Left colon (tissue), 2 donors: ENCODE results near the gene SYNGR3. TPM values are rescaled to one million over a fixed set of nuclear protein-coding genes. Genes with fewer than 3 reads are reported as not detected.
"Not testable (repeated sequence)": the region's sequence is repeated elsewhere in the genome, so short reads cannot be mapped to it uniquely, and the experiment has no call there.

Source experiments
- ATAC-seq: fragments of 200-7000 bp; cut with Tn5 transposase; one replicate; pipeline ENCODE4 v1.9.1; 2020; ENCODE audit warnings: mild to moderate bottlenecking, moderate library complexity
- DNase-seq, 2 donors: peaks; one replicate each; pipeline ENCODE4 v3.0.0-alpha.2; 2020
- intact Hi-C, 2 donors: fragments of 100-400 bp; cut with DNase I in 1 of 2; cut with micrococcal nuclease in 1 of 2; formaldehyde crosslinking; loops; one replicate each; pipeline versions ENCODE4 v1.11.2 to v1.14.0; 2022; cut with DNase I, micrococcal nuclease
- total RNA-seq, 2 donors: library from RNA; stranded (reverse); fragmentation: NEBNext Ultra II Directional; extraction: Animal tissue kit (Norgen Biotek cat#: 25700); gene quantifications; one replicate each; pipeline ENCODE4 v1.2.1, GENCODE V29; 2021
- donor health status: DM: no; HTN: no; CAD: no.
- donor health status: DM: yes; HTN: yes; CAD: no.

Gene SYNGR3
- total RNA-seq, 2 donors from 2014 or later, result 1.6 to 3.0 TPM

- DNase-seq (peak in 1 of 2 donors; percentile 11), ATAC-seq (no peak)
- intact Hi-C loops, result loop anchor here in 1 of 2 donors (10.0 kb wide), 1 partner anchor 142 kb away; the partner anchor contains the start of gene RAB26
Measured at GRCh38 chr16:2002406-2003230, 12.8 kb downstream of the SYNGR3 start.

GRCh38 chr16:2003231-2003826 is 13.6 kb downstream of the SYNGR3 start:
- DNase-seq (no peak), ATAC-seq (no peak)
- intact Hi-C loops, result loop anchor here in 1 of 2 donors (10.0 kb wide), 1 partner anchor 141 kb away; the partner anchor contains the start of gene RAB26

- ATAC-seq (peak; percentile 77), DNase-seq (peak; percentile 93 to 96)
- intact Hi-C loops, result loop anchor here in 1 of 2 donors (10.0 kb wide), 1 partner anchor 141 kb away; the partner anchor contains the start of gene RAB26
Measured at GRCh38 chr16:2003827-2004641, 14.3 kb downstream of the SYNGR3 start.

GRCh38 chr16:2004795-2005517 is 15.2 kb downstream of the SYNGR3 start:
- intact Hi-C loops, result loop anchor here in 1 of 2 donors (10.0 kb wide), 1 partner anchor 140 kb away; the partner anchor contains the start of gene RAB26
- ATAC-seq (no peak), DNase-seq (no peak)

GRCh38 chr16:2005646-2006045 is 15.9 kb downstream of the SYNGR3 start:
- DNase-seq (no peak), ATAC-seq (no peak)
- intact Hi-C loops, result loop anchor here in 1 of 2 donors (10.0 kb wide), 1 partner anchor 139 kb away; the partner anchor contains the start of gene RAB26

GRCh38 chr16:2006317-2006716 is 16.5 kb downstream of the SYNGR3 start:
- intact Hi-C loops, result loop anchor here in 1 of 2 donors (10.0 kb wide), 1 partner anchor 138 kb away; the partner anchor contains the start of gene RAB26

GRCh38 chr16:2007081-2007836 is 17.5 kb downstream of the SYNGR3 start:
- DNase-seq, result no peak

More at GRCh38 chr16:2006317-2006716, 16.5 kb downstream of the SYNGR3 start:
- DNase-seq (no peak), ATAC-seq (no peak)

GRCh38 chr16:2008009-2008526 is 18.3 kb downstream of the SYNGR3 start:
- intact Hi-C loops, result loop anchor here in 1 of 2 donors (10.0 kb wide), 1 partner anchor 137 kb away; the partner anchor contains the start of gene RAB26
- DNase-seq (peak; percentile 57 to 82), ATAC-seq (peak; percentile 64)

More at GRCh38 chr16:2007081-2007836, 17.5 kb downstream of the SYNGR3 start:
- intact Hi-C loops, result loop anchor here in 1 of 2 donors (10.0 kb wide), 1 partner anchor 138 kb away; the partner anchor contains the start of gene RAB26
- ATAC-seq, result no peak

- intact Hi-C loops, result loop anchor here in 1 of 2 donors (10.0 kb wide), 1 partner anchor 136 kb away; the partner anchor contains the start of gene RAB26
- peak; percentile 18 for ATAC-seq
- peak in 1 of 2 donors; percentile 53 for DNase-seq
Measured at GRCh38 chr16:2008631-2009163, 18.9 kb downstream of the SYNGR3 start.

- ATAC-seq, result peak; percentile 37
- intact Hi-C loops, result loop anchor here in 1 of 2 donors (10.0 kb wide), 1 partner anchor 136 kb away; the partner anchor contains the start of gene RAB26
Measured at GRCh38 chr16:2009164-2009711, 19.5 kb downstream of the SYNGR3 start.

GRCh38 chr16:2009791-2010510 is 20.2 kb downstream of the SYNGR3 start, which contains the start of gene ZNF598:
TSS of gene ZNF598 (minus strand) at chr16:2009821.
- DNase-seq (peak; percentile 79 to 87), ATAC-seq (peak; percentile 82)
- intact Hi-C loops, result loop anchor here in 1 of 2 donors (10.0 kb wide), 1 partner anchor 135 kb away; the partner anchor contains the start of gene RAB26

More at GRCh38 chr16:2009164-2009711, 19.5 kb downstream of the SYNGR3 start:
- peak in 1 of 2 donors; percentile 55 for DNase-seq

GRCh38 chr16:2011726-2012125 is 22.0 kb downstream of the SYNGR3 start:
- DNase-seq, ATAC-seq, intact Hi-C loops: not testable (repeated sequence)

GRCh38 chr16:2013527-2013926 is 23.8 kb downstream of the SYNGR3 start:
- intact Hi-C loops, result no loop called here
- no peak for DNase-seq
- no peak for ATAC-seq

- DNase-seq (peak; percentile 74 to 84), ATAC-seq (peak; percentile 87)
Measured at GRCh38 chr16:2015117-2015946, 25.6 kb downstream of the SYNGR3 start.

GRCh38 chr16:2015947-2016208 is 26.1 kb downstream of the SYNGR3 start:
- ATAC-seq, result peak; percentile 35
- intact Hi-C loops, result no loop called here
- peak in 1 of 2 donors; percentile 27 for DNase-seq

More at GRCh38 chr16:2015117-2015946, 25.6 kb downstream of the SYNGR3 start:
- intact Hi-C loops, result no loop called here
